Heart left ventricle (tissue), 13 donors: ENCODE results near the gene MFSD8.

Experiments used
- POLR2A ChIP-seq, 2 donors: fragments of 450-650 bp; IDR thresholded peaks; one replicate each; pipeline ENCODE4 v1.6.1; 2017; ENCODE audit warnings: antibody characterized with exemption in 2 of 2, mild to moderate bottlenecking in 2 of 2, moderate library complexity in 2 of 2
- TF ChIP-seq, protein P1 (sequence below), 12 donors: fragments of 200-600 bp; sonication (generic) in 4 of 12; IDR thresholded peaks; one replicate each; pipeline versions ENCODE4 v1.5.0 to v1.8.0; 2018 to 2022; ENCODE audit warnings: antibody characterized with exemption in 12 of 12, mild to moderate bottlenecking in 5 of 12
- donor health status: ischemic (EF 13 %, LVEDD 7.1; RV severe dilation, severe dysfunction).
- donor health status: DM: no; HTN: yes; CAD: no.
- donor health status: DM: no; HTN: no; CAD: no.
- donor health status: ischemic (EF 25% LVEDD 6.9; RV normal size, moderate dysfunction).
- donor health status: ischemic (EF 25% LVEDD 5.7; RV mildly dilated, moderate dysfunction).
- donor health status: ischemic (EF 35%, LVEDD 5.7; RV mildly dilated, moderate dysfunction).
- donor health status: nonischemic (EF 11% LVEDD 7.7; RV severe dilation, severe dysfunction).
- donor health status: DM: yes; HTN: yes; CAD: no.
- donor health status: PGD.
- donor health status: ischemic (EF 29% LVEDD 5.4; RV normal size, mild dysfunction).
- donor health status: nonischemic (EF 23%, LVEDD 6.1; RV moderate dilation, normal function).

DNA sequence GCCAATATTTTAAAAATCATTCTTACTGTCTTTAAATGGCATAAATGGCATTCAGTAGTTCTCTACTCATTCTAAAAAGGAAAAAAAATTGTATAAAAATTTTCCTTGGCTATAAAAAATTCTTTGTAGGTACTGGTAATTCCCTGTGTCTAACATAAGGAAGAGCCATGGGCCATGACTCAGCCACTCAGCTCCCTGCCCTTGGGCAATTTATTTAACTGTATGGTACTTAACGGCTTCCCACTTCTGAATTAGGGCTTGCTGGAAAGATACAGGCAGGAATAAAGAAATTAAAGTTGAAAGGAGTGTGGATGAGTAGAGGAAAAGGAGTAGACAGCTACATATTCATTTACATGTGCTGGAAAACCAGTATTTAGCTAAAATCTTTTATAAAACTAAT, 30.8 kb upstream of the MFSD8 start:
- TF ChIP-seq, protein P1, sequence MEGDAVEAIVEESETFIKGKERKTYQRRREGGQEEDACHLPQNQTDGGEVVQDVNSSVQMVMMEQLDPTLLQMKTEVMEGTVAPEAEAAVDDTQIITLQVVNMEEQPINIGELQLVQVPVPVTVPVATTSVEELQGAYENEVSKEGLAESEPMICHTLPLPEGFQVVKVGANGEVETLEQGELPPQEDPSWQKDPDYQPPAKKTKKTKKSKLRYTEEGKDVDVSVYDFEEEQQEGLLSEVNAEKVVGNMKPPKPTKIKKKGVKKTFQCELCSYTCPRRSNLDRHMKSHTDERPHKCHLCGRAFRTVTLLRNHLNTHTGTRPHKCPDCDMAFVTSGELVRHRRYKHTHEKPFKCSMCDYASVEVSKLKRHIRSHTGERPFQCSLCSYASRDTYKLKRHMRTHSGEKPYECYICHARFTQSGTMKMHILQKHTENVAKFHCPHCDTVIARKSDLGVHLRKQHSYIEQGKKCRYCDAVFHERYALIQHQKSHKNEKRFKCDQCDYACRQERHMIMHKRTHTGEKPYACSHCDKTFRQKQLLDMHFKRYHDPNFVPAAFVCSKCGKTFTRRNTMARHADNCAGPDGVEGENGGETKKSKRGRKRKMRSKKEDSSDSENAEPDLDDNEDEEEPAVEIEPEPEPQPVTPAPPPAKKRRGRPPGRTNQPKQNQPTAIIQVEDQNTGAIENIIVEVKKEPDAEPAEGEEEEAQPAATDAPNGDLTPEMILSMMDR (IDR thresholded peaks at IDR 0.05) = no peak
- TF ChIP-seq POLR2A (IDR thresholded peaks at IDR 0.05) = no peak
